GM19372 (cell line): ENCODE measurements around the gene DCUN1D5.
A peak's percentile ranks its signal among the peaks of the same experiment; 100 is the strongest.

ENCODE experiments used
- ATAC-seq: cut with Tn5 transposase; IDR thresholded peaks from one replicate; pipeline ENCODE4 v1.9.1; 2021; ENCODE audit warnings: mild to moderate bottlenecking, low read depth, moderate library complexity; ENCODE audit not compliant: unreplicated experiment

Gene DCUN1D5

GRCh38 chr11:103061656-103062055 is 30.3 kb downstream of the DCUN1D5 start:
- no peak for ATAC-seq

- ATAC-seq: peak; percentile 63
Observed at GRCh38 chr11:103055221-103055890, 36.6 kb downstream of the DCUN1D5 start.

GRCh38 chr11:103053997-103054396 is 38.0 kb downstream of the DCUN1D5 start:
- no peak for ATAC-seq

- no peak for ATAC-seq
Observed at GRCh38 chr11:103051981-103052380, 40.0 kb downstream of the DCUN1D5 start.

- no peak for ATAC-seq
Observed at GRCh38 chr11:103051151-103051801, 40.7 kb downstream of the DCUN1D5 start.

- ATAC-seq: no peak
Observed at GRCh38 chr11:103050351-103050750, 41.6 kb downstream of the DCUN1D5 start.

GRCh38 chr11:103047837-103048236 is 44.1 kb downstream of the DCUN1D5 start:
- no peak for ATAC-seq

- ATAC-seq: no peak
Observed at GRCh38 chr11:103043826-103044678, 47.9 kb downstream of the DCUN1D5 start.

- ATAC-seq: no peak
Observed at GRCh38 chr11:103042161-103042560, 49.8 kb downstream of the DCUN1D5 start.

GRCh38 chr11:103035791-103036434 is 56.0 kb downstream of the DCUN1D5 start:
- peak; percentile 99 for ATAC-seq

- ATAC-seq: no peak
Observed at GRCh38 chr11:103035216-103035615, 56.7 kb downstream of the DCUN1D5 start.

GRCh38 chr11:103031834-103032233 is 60.1 kb downstream of the DCUN1D5 start:
- ATAC-seq: no peak

- ATAC-seq: no peak
Observed at GRCh38 chr11:103029401-103029800, 62.6 kb downstream of the DCUN1D5 start.

GRCh38 chr11:103028304-103029020 is 63.5 kb downstream of the DCUN1D5 start:
- peak; percentile 84 for ATAC-seq

GRCh38 chr11:103024086-103024485 is 67.9 kb downstream of the DCUN1D5 start:
- ATAC-seq: no peak

GRCh38 chr11:103016031-103016430 is 75.9 kb downstream of the DCUN1D5 start:
- ATAC-seq: no peak

GRCh38 chr11:103013421-103013820 is 78.5 kb downstream of the DCUN1D5 start:
- ATAC-seq: no peak
